Suprapubic skin (tissue), 4 donors: ENCODE measurements around the gene LOX.

Experiments
- CTCF ChIP-seq, 2 donors: fragments of 200-600 bp in 1 of 2; fragments of 450-650 bp in 1 of 2; sonication (generic) in 1 of 2; IDR thresholded peaks; one replicate each; pipeline ENCODE4 v1.5.1; 2016 to 2019; ENCODE audit warnings: antibody characterized with exemption in 2 of 2, mild to moderate bottlenecking in 1 of 2, moderate library complexity in 1 of 2
- EP300 ChIP-seq: sonication (generic); formaldehyde crosslinking; IDR thresholded peaks from one replicate; pipeline ENCODE4 v1.6.1; 2017; ENCODE audit warnings: antibody characterized with exemption
- POLR2A ChIP-seq, 2 donors: fragments of 450-650 bp; IDR thresholded peaks; one replicate each; pipeline ENCODE4 v1.6.1; 2017; ENCODE audit warnings: antibody characterized with exemption in 2 of 2, mild to moderate bottlenecking in 2 of 2, moderate library complexity in 2 of 2
- POLR2AphosphoS5 ChIP-seq, 3 donors: sonication (generic); formaldehyde crosslinking; IDR thresholded peaks; one replicate each; pipeline ENCODE4 v1.6.1; 2017; ENCODE audit warnings: antibody characterized with exemption in 3 of 3

GRCh38 chr5:122076050-122076461 lies 2.0 kb downstream of the LOX start:
- TF ChIP-seq CTCF (IDR thresholded peaks at IDR 0.05) (no peak), POLR2A (IDR thresholded peaks at IDR 0.05) (no peak), POLR2AphosphoS5 (IDR thresholded peaks at IDR 0.05) (no peak), EP300 (no peak)
